Measurements from ENCODE around the gene DPP9.

DPP9 gene

DNA sequence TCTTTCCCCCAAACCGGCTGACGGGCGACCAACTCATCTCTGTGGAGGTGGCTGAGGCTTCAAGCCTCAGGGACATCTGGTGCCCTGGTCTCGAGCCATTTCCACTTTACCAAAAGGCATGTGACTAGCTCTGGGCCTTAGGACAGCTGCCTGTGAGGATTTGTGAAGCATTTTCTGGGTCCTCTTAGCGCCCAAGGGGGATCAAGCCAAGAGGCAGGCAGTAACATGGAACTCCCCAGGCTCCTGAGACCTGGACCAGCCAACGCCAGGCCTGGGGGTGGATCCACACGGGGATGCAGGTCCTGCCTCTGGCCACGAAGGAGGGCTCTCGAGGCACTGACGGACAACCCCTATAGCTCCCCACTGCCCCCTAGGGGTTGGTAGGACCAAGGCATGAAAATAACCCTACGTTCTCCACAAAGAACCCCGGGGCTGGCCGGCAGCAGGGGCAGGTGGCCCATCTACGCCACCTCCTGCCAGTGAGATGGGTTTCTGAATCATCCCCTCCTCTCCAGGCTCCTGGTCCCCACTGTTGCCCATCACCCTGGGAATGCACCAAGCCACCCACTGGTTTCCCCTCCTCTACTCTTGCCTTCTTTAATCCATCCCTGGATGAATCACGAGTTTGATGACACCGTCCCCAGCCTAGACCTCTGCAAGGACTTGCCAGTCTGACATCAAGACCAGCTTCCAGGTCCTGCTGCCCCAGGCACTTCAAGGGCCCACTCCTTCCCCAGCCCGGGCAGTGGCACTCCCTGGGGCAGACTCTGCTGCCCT is 46.5 kb downstream of the DPP9 start:
- no peak overlapping the region for H3K27ac ChIP-seq (ENCODE audit: low read depth, low read length)
- no peaks in the 10 kb centered on the region for H3K27me3 ChIP-seq (ENCODE audit: control insufficient read depth, low read length)

GRCh38 chr19:4675346-4675745 is 48.3 kb downstream of the DPP9 start:
- H3K9me3 ChIP-seq (ENCODE audit: control insufficient read depth, insufficient read depth, low read length) = no peaks in the 10 kb centered on the region
- H3K79me2 ChIP-seq (ENCODE audit: control insufficient read depth, low read length) = no peaks in the 10 kb centered on the region
- no peaks in the 10 kb centered on the region for H3K27me3 ChIP-seq (ENCODE audit: control insufficient read depth, low read length)
- no peaks in the 10 kb centered on the region for H3K9me2 ChIP-seq (replicated peaks; ENCODE audit: control insufficient read depth, low read length)
- H3K4me1 ChIP-seq (ENCODE audit: control insufficient read depth, low read length) = peaks cover 4% of the 10 kb centered on the region
- no peaks in the 10 kb centered on the region for H4K20me1 ChIP-seq (ENCODE audit: control insufficient read depth, insufficient read depth, low read depth, low read length)
- H3K4me3 ChIP-seq (ENCODE audit: low read length) = no peak overlapping the region
- peaks cover 13% of the 10 kb centered on the region for H3K36me3 ChIP-seq (ENCODE audit: control insufficient read depth, low read length)
- H3K27ac ChIP-seq (ENCODE audit: low read depth, low read length) = no peak overlapping the region
- no peak for TF ChIP-seq CTCF (IDR thresholded peaks at IDR 0.05; ENCODE audit: low read depth, low read length, poor library complexity, severe bottlenecking)
- no peak for TF ChIP-seq EZH2phosphoT487 (IDR thresholded peaks at IDR 0.05; ENCODE audit: borderline replicate concordance, low read length)
- no peak overlapping the region for H3K4me2 ChIP-seq (ENCODE audit: low read length)
- H3F3A ChIP-seq (ENCODE audit: control insufficient read depth, insufficient read depth) = peaks cover 14% of the 10 kb centered on the region

More for the DNA sequence above, 46.5 kb downstream of the DPP9 start:
- H3K36me3 ChIP-seq (ENCODE audit: control insufficient read depth, low read length) = peaks cover 13% of the 10 kb centered on the region
- no peaks in the 10 kb centered on the region for H4K20me1 ChIP-seq (ENCODE audit: control insufficient read depth, insufficient read depth, low read depth, low read length)
- peak; percentile 72 for TF ChIP-seq CTCF (IDR thresholded peaks at IDR 0.05; ENCODE audit: low read depth, low read length, poor library complexity, severe bottlenecking)
- TF ChIP-seq EZH2phosphoT487 (IDR thresholded peaks at IDR 0.05; ENCODE audit: borderline replicate concordance, low read length) = no peak
- H3K9me3 ChIP-seq (ENCODE audit: control insufficient read depth, insufficient read depth, low read length) = no peaks in the 10 kb centered on the region
- no peak overlapping the region for H3K4me3 ChIP-seq (ENCODE audit: low read length)
- no peak overlapping the region for H3K4me2 ChIP-seq (ENCODE audit: low read length)
- H3K9me2 ChIP-seq (replicated peaks; ENCODE audit: control insufficient read depth, low read length) = no peaks in the 10 kb centered on the region
- no peaks in the 10 kb centered on the region for H3K4me1 ChIP-seq (ENCODE audit: control insufficient read depth, low read length)
- no peaks in the 10 kb centered on the region for H3K79me2 ChIP-seq (ENCODE audit: control insufficient read depth, low read length)
- peaks cover 2% of the 10 kb centered on the region; the same call in 1 of the 2 replicates for H3F3A ChIP-seq (ENCODE audit: control insufficient read depth, insufficient read depth)

DNA sequence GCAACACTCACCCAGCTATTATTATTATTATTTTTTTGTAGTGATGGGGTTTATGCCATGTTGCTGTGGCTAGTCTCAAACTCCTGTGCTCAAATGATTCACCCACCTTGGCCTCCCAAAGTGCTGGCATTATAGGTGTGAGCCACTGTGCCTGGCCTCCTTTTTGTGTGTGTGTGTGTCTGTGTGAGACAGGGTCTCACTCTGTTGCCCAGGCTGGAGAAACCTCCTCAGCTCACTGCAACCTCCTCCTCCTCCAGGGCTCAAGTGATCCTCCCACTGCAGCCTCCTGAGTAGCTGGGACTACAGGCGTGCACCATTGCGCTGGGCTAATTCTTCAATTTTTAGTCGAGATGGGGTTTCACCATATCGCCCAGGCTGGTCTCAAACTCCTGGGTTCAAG is 49.9 kb downstream of the DPP9 start:
- H3K4me3 ChIP-seq (ENCODE audit: low read length) = no peak overlapping the region
- no peak overlapping the region for H3K27ac ChIP-seq (ENCODE audit: low read depth, low read length)
- peaks cover 14% of the 10 kb centered on the region for H3F3A ChIP-seq (ENCODE audit: control insufficient read depth, insufficient read depth)
- no peak overlapping the region for H3K4me2 ChIP-seq (ENCODE audit: low read length)
- H3K27me3 ChIP-seq (ENCODE audit: control insufficient read depth, low read length) = no peaks in the 10 kb centered on the region
- H3K79me2 ChIP-seq (ENCODE audit: control insufficient read depth, low read length) = peaks cover 14% of the 10 kb centered on the region
- no peaks in the 10 kb centered on the region for H3K9me3 ChIP-seq (ENCODE audit: control insufficient read depth, insufficient read depth, low read length)
- no peak for TF ChIP-seq CTCF (IDR thresholded peaks at IDR 0.05; ENCODE audit: low read depth, low read length, poor library complexity, severe bottlenecking)
- TF ChIP-seq EZH2phosphoT487 (IDR thresholded peaks at IDR 0.05; ENCODE audit: borderline replicate concordance, low read length) = no peak
- H4K20me1 ChIP-seq (ENCODE audit: control insufficient read depth, insufficient read depth, low read depth, low read length) = no peaks in the 10 kb centered on the region
- no peaks in the 10 kb centered on the region for H3K9me2 ChIP-seq (replicated peaks; ENCODE audit: control insufficient read depth, low read length)
- H3K4me1 ChIP-seq (ENCODE audit: control insufficient read depth, low read length) = peaks cover 12% of the 10 kb centered on the region
- peaks cover 11% of the 10 kb centered on the region for H3K36me3 ChIP-seq (ENCODE audit: control insufficient read depth, low read length)

All from DOHH2 (cell line).